GM12801 (cell line): ENCODE data around the gene MRPL54.

ENCODE experiments used
- TF ChIP-seq, protein P1 (sequence below): IDR thresholded peaks from one replicate; pipeline ENCODE4 v1.5.1; 2011; ENCODE audit warnings: control low read depth; ENCODE audit not compliant: insufficient read length; ENCODE audit errors: extremely low read depth

MRPL54 gene

DNA sequence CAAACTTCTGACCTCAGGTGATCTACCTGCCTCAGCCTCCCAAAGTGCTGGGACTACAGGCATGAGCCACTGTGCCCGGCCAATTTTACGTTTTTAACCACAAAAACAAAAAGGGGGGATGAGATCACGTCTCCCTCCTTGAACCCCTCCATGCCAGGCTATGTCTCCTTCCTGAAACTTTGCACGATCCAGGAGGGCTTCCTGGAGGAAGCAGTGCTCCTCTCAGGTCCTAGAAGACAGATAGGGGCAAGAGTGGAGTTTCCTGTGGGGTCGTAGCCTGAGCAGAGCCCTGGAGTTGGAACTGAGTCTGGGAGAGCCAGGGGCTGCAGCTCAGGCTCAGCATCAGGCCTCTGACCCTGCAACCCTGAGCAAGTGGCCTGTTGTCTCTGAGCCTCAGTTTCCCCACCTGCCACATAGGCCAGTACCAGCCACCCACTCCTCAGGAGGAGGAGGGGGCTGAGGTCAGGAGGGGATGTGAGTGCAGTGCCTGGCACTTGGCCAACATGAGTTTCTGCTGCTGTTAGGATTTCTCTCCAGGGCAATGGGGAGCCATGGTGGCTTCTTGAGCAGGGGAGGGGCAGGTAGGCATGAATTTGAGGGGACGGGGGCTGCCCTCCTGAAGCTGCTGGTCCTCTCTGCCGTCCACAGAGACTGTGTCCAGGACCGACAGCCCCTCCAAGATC, 17.0 kb upstream of the MRPL54 start:
- TF ChIP-seq, protein P1, sequence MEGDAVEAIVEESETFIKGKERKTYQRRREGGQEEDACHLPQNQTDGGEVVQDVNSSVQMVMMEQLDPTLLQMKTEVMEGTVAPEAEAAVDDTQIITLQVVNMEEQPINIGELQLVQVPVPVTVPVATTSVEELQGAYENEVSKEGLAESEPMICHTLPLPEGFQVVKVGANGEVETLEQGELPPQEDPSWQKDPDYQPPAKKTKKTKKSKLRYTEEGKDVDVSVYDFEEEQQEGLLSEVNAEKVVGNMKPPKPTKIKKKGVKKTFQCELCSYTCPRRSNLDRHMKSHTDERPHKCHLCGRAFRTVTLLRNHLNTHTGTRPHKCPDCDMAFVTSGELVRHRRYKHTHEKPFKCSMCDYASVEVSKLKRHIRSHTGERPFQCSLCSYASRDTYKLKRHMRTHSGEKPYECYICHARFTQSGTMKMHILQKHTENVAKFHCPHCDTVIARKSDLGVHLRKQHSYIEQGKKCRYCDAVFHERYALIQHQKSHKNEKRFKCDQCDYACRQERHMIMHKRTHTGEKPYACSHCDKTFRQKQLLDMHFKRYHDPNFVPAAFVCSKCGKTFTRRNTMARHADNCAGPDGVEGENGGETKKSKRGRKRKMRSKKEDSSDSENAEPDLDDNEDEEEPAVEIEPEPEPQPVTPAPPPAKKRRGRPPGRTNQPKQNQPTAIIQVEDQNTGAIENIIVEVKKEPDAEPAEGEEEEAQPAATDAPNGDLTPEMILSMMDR: no peak

DNA sequence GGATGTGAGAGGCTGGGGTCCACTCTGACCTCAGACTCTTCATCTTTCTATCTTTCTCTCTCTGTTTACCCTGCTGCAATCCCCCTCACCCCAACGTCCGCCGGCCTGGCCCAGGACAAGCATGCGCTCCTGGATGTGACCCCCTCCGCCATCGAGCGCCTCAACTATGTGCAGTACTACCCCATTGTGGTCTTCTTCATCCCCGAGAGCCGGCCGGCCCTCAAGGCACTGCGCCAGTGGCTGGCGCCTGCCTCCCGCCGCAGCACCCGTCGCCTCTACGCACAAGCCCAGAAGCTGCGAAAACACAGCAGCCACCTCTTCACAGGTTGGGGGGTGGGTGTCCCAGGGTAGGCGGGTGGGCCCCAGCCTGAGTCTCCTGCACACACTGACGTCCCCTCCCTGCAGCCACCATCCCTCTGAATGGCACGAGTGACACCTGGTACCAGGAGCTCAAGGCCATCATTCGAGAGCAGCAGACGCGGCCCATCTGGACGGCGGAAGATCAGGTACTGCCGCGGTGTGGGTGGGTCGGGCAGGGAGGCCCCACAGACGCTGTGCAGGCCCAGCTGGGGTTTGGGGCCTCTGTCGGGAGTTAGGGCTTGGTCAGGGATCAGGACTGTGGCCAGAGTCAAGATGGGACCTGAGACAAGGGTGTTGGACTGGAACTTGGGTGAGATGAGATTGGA, 16.0 kb upstream of the MRPL54 start:
- TF ChIP-seq, protein P1: no peak

DNA sequence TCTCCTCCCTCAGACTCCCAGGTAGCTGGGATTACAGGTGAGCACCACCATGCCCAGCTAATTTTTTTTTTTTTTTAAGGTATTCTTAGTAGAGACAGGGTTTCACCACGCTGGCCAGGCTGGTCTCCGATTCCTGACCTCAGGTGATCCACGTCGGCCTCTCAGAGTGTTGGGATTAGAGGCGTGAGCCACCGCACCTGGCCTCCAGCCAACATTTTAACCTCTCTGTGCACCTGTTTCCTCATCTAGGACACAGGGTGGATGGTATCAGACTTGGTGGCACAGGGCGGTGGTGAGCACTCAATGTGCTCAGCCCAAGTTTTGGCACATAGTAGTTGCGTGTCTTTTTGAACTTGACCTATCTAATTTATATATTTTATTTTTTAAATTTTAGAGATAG, 13.5 kb upstream of the MRPL54 start:
- TF ChIP-seq, protein P1: no peak

DNA sequence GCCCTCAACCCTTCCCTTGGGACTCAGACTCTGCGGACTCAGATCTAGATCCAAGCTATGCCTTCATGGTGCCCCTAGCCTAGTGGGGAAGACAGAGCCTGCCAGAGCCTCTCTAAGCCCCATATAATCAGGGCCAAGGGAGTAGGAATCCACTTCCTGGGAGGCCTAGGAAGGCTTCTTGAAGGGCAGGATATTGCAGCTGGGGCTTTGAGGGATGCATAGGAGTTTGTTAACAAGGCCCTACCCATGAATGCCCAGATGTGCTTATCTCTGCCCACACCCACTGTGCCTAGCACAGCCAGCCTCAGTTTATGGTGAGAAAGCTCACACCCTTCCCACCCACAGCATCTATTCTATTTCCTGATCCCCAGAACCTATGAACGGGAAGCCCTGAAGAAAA, 12.3 kb upstream of the MRPL54 start:
- TF ChIP-seq, protein P1: no peak

DNA sequence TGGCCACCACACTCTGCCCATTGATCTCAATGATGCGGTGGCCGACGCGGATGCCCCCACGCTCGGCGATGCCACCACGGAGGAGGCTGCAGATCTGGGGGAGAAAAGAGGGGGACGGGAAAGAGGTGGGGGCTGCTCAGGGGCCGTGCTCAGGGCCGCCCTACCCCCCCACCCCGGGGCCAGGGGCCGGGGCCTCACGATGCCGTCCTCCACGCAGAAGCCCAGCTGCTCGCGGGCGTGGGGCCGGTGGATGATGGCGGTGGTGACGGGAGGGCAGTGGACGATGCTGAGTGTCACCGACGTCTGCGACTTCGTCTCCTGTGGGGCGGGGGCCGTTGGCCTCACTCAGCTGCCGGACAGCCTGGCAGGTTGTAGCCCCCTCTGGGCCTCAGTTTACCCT, 11.2 kb upstream of the MRPL54 start:
- TF ChIP-seq, protein P1: no peak

DNA sequence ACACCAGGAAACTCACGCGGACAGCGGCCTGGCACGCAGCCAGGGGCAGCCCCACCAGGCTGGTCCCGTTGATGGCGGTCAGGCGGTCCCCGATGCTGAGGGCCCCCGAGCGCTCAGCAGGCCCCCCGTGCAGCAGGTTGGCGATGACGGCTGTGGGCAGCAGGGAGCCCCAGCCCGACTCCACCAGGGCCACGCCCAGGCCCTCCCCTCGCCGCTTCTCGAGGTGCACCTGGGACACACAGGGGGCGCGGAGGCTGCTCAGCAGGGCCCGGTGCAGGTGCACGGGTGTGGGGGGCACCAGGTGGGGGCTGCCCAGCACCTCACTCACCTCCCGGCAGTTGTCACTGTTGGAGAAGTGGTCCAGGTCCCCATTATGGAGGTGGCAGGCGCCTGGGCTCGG, 10.0 kb upstream of the MRPL54 start:
- TF ChIP-seq, protein P1: no peak

DNA sequence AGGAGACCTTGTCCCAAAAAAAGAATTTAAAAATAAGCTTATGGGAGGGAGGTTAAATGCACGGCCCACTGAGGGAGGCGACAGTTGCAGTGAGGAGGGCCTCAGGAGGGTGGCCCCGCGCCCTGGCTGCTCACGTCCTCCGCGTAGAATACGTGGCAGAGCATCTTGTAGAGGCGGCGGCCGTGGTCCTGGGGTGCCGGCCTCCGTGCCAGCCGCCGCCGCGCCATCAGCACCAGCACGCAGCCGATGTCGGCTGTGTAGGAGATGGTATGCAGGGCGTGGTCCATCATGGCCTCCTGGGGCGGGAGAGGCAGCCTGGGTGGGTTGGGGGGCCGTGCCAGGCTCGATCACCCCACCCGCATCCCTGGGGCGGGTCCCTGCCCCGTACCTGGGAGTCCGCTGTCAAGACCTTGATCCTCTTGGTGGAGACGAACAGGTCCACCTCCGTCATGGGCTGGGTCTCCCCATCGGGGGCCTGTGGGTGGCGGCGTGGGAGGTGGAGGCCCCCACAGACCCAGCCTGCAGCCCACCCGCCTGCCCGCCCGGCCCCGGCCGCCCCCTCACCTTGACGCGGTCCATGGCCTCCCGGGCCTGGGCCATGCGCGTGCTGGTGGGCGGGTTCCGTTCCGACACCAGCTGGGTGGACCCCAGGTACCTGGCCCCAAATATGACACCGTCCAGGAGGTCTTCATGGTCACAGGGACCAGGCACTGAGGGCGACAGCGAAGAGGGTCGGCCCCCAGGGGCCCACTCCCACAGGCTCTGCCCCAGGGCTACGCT, 8.7 kb upstream of the MRPL54 start:
- TF ChIP-seq, protein P1: no peak
